Endothelial cell of umbilical vein (primary cell): ENCODE results near the gene ZHX3. TPM values are rescaled to one million over a fixed set of nuclear protein-coding genes. Genes with fewer than 3 reads are reported as not detected.

Experiments used
- BruUV-seq: library from RNA; stranded (reverse); fragments of 400-500 nt; replicated peaks from 2 replicates; lab custom pipeline; 2021; lab: Mats Ljungman, UMichigan
- CTCF ChIA-PET: fragments of 300-600, 350-600 bp; sonication (Branson Sonifier 250); formaldehyde crosslinking; loops from one replicate; lab custom pipeline; 2021; ENCODE audit warnings: antibody characterized with exemption, inconsistent platforms; lab: Charles Lee
- POLR2A ChIA-PET: fragments of 300-600, 350-600 bp; sonication (Branson Sonifier 250); formaldehyde crosslinking; loops from one replicate; lab custom pipeline; 2021; ENCODE audit warnings: antibody characterized with exemption, inconsistent platforms; lab: Charles Lee
- DNase-seq: peaks from one replicate; pipeline ENCODE4 v3.0.0-alpha.2; 2011; ENCODE audit warnings: low read depth, low spot score
- FAIRE-seq: peaks from 2 replicates; lab custom pipeline; 2011; peaks lifted over from hg19 to GRCh38; lab: Jason Lieb, UNC
- H2AFZ ChIP-seq: 2 replicates; pipeline ENCODE4 v1.6.0; 2012; ENCODE audit warnings: low read depth, low read length, control low read depth, inconsistent platforms
- H3K27ac ChIP-seq: 2 replicates; pipeline ENCODE4 v1.5.1; 2011; ENCODE audit warnings: low read depth, mild to moderate bottlenecking, control low read depth, low read length, moderate library complexity; ENCODE audit not compliant: insufficient read depth
- H3K27me3 ChIP-seq, 2 experiments: 2 replicates each; pipeline versions ENCODE4 v1.6.0 to v1.6.1; 2011; ENCODE audit warnings: low read length in 2 of 2, mixed read lengths in 1 of 2; ENCODE audit not compliant: control insufficient read depth in 2 of 2, insufficient read depth in 2 of 2
- H3K36me3 ChIP-seq, 2 experiments: 2 replicates in 1 of 2; 3 replicates in 1 of 2; pipeline ENCODE4 v1.5.1; 2011; ENCODE audit warnings: low read length in 2 of 2, mild to moderate bottlenecking in 1 of 2, moderate library complexity in 1 of 2; ENCODE audit not compliant: control insufficient read depth in 2 of 2, insufficient read depth in 2 of 2; ENCODE audit errors: extremely low read depth in 1 of 2
- H3K4me1 ChIP-seq: 3 replicates; pipeline ENCODE4 v1.5.1; 2011; ENCODE audit warnings: mild to moderate bottlenecking, low read length; ENCODE audit not compliant: control insufficient read depth, insufficient read depth; ENCODE audit errors: extremely low read depth
- H3K4me2 ChIP-seq: 2 replicates; pipeline ENCODE4 v1.6.1; 2011; ENCODE audit warnings: low read length, control low read depth, mixed read lengths; ENCODE audit not compliant: insufficient read depth
- H3K4me3 ChIP-seq, 3 experiments: fragments of 200-600 bp in 1 of 3; sonication (generic), shearing (Covaris generic) in 1 of 3; replicated peaks in 1 of 3; 2 replicates each; pipeline ENCODE4 v1.5.1; 2011 to 2016; ENCODE audit warnings: control low read depth in 3 of 3, low read length in 3 of 3, mild to moderate bottlenecking in 2 of 3, inconsistent platforms in 1 of 3, low read depth in 1 of 3, moderate library complexity in 1 of 3; ENCODE audit not compliant: insufficient read depth in 1 of 3
- H3K79me2 ChIP-seq: 2 replicates; pipeline ENCODE4 v1.6.0; 2012; ENCODE audit warnings: low read length, inconsistent platforms; ENCODE audit not compliant: control insufficient read depth, insufficient read depth
- H3K9ac ChIP-seq: replicated peaks from 2 replicates; pipeline ENCODE3; 2011; ENCODE audit warnings: low read length, control low read depth; ENCODE audit not compliant: insufficient read depth; ENCODE audit errors: extremely low read depth
- H3K9me1 ChIP-seq: replicated peaks from 3 replicates; pipeline ENCODE4 v1.6.0; 2011; ENCODE audit warnings: mild to moderate bottlenecking, low read length; ENCODE audit not compliant: control insufficient read depth, insufficient read depth; ENCODE audit errors: extremely low read depth
- H3K9me3 ChIP-seq: replicated peaks from 2 replicates; pipeline ENCODE4 v1.5.1; 2012; ENCODE audit warnings: low read length, inconsistent platforms; ENCODE audit not compliant: control insufficient read depth, insufficient read depth
- H4K20me1 ChIP-seq: replicated peaks from 2 replicates; pipeline ENCODE3; 2011; ENCODE audit warnings: mild to moderate bottlenecking, low read length; ENCODE audit not compliant: control insufficient read depth, insufficient read depth; ENCODE audit errors: extremely low read depth
- CTCF ChIP-seq, 2 donors: IDR thresholded peaks; 1 replicate in 1 of 2; 2 replicates in 1 of 2; pipeline ENCODE4 v1.5.1; 2011; ENCODE audit warnings: low read length in 2 of 2, mild to moderate bottlenecking in 2 of 2, moderate library complexity in 2 of 2, control low read depth in 1 of 2, inconsistent platforms in 1 of 2, low read depth in 1 of 2; ENCODE audit not compliant: insufficient read depth in 1 of 2; ENCODE audit errors: extremely low read depth in 1 of 2
- EZH2 ChIP-seq: IDR thresholded peaks from 2 replicates; pipeline ENCODE4 v1.6.1; 2012; ENCODE audit warnings: borderline replicate concordance, low read depth, mild to moderate bottlenecking, moderate library complexity, low read length, inconsistent platforms; ENCODE audit not compliant: severe bottlenecking
- FOS ChIP-seq: IDR thresholded peaks from 2 replicates; pipeline ENCODE4 v1.6.1; 2011; ENCODE audit warnings: mild to moderate bottlenecking, low read length, moderate library complexity, borderline replicate concordance; ENCODE audit not compliant: insufficient read depth
- GATA2 ChIP-seq: IDR thresholded peaks from 2 replicates; pipeline ENCODE4 v1.7.0; 2011; ENCODE audit warnings: low read depth, mild to moderate bottlenecking, moderate library complexity, mixed read lengths, low read length; ENCODE audit not compliant: insufficient read length, insufficient read depth
- JUN ChIP-seq: IDR thresholded peaks from 2 replicates; pipeline ENCODE4 v1.6.1; 2011; ENCODE audit warnings: borderline replicate concordance, low read depth; ENCODE audit not compliant: insufficient read length, insufficient read depth
- MYC ChIP-seq: IDR thresholded peaks from one replicate; pipeline ENCODE4 v1.6.1; 2011; ENCODE audit warnings: mild to moderate bottlenecking, low read depth, low read length
- POLR2A ChIP-seq: IDR thresholded peaks from 2 replicates; pipeline ENCODE4 v1.6.1; 2012; ENCODE audit warnings: low read depth, mild to moderate bottlenecking, control low read depth, low read length
- POLR2AphosphoS5 ChIP-seq: IDR thresholded peaks from 2 replicates; pipeline ENCODE4 v1.6.1; 2012; ENCODE audit warnings: low read depth, mild to moderate bottlenecking, control low read depth, low read length, moderate library complexity; ENCODE audit not compliant: insufficient read depth
- dilution Hi-C: fragments of 300-500 bp; cut with MboI; formaldehyde crosslinking; loops from one replicate; pipeline ENCODE4 v1.15.0; 2019; ENCODE audit warnings: low sequenced_read_pairs; ENCODE audit not compliant: extremely low pct_ligation_motif_present
- intact Hi-C: fragments of 100-400 bp; cut with micrococcal nuclease; formaldehyde crosslinking; loops from one replicate; pipeline ENCODE4 v1.10.0; 2022
- polyA plus RNA-seq, 4 experiments: library from polyadenylated mRNA; depleted of rRNA in 3 of 4; stranded (reverse) in 3 of 4; unstranded in 1 of 4; fragments of >200 nt; gene quantifications; 2 replicates each; pipeline versions ENCODE4 v1.2.1 to v1.2.3, GENCODE V29; 2011 to 2012; ENCODE audit warnings: missing spikeins in 1 of 4
- total RNA-seq: library from RNA; stranded (reverse); gene quantifications from 2 replicates; pipeline ENCODE4 v1.2.3, GENCODE V29; 2021
- TF ChIP-seq, protein P1 (sequence below): IDR thresholded peaks from 2 replicates; pipeline ENCODE4 v1.6.1; 2011; ENCODE audit not compliant: insufficient read depth, insufficient read length

ZHX3 gene
- total and polyA plus RNA-seq, 2 donors (not counting 3 experiments of a cell fraction or from before 2014, with no cell fraction given): 7.4 to 17.8 TPM

DNA sequence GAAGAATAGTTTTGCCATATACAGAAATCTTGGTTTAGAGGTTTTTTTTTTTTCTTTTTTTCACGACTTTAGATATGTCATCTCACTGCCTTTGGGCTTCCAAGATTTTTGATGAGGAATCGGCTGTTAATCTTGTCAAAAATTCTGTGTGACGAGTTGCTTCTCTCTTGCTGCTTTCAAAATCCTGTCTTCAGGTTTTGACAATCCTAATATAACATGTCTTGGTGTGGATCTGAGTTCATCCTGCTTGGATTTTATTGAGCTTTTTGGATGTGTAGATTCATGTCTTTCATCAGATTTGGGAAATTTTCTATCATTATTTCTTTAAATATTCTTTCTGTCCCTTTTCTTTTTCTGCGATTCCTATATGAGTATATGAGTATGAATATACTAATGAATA lies 119.1 kb downstream of the ZHX3 start:
- TF ChIP-seq, protein P1, sequence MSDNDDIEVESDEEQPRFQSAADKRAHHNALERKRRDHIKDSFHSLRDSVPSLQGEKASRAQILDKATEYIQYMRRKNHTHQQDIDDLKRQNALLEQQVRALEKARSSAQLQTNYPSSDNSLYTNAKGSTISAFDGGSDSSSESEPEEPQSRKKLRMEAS: no peak
- TF ChIP-seq GATA2 (no peak), EZH2 (no peak), CTCF (IDR thresholded peaks at IDR 0.05; ENCODE audit: extremely low read depth in 1 of 2, insufficient read depth in 1 of 2, low read depth in 1 of 2, low read length in 2 of 2) (no peak)
- ChIA-PET POLR2A (interaction anchor here (0.6 kb wide), 1 partner anchor 233 kb away, joined by 3 read pairs; no protein-coding TSS in a partner anchor), CTCF (interaction anchor here (2.7 kb wide), 1 partner anchor 26 kb away, joined by 11 read pairs; no protein-coding TSS in a partner anchor)
- Histone ChIP-seq H3K27me3 (no peaks in the 10 kb centered on the region), H3K4me1 (peaks cover 18% of the 10 kb centered on the region), H3K27ac (no peak overlapping the region), H4K20me1 (no peaks in the 10 kb centered on the region), H3K9me1 (no peaks in the 10 kb centered on the region), H2AFZ (no peak overlapping the region), H3K36me3 (no peaks in the 10 kb centered on the region), H3K9me3 (no peaks in the 10 kb centered on the region), H3K9ac (no peak overlapping the region), H3K4me3 (no peak overlapping the region), H3K4me2 (no peak overlapping the region), H3K79me2 (no peaks in the 10 kb centered on the region)
- DNase-seq: no peak
- intact Hi-C loops (no loop called here), dilution Hi-C loops (no loop called here)
- FAIRE-seq: no peak
- no TSS peak for BruUV-seq

DNA sequence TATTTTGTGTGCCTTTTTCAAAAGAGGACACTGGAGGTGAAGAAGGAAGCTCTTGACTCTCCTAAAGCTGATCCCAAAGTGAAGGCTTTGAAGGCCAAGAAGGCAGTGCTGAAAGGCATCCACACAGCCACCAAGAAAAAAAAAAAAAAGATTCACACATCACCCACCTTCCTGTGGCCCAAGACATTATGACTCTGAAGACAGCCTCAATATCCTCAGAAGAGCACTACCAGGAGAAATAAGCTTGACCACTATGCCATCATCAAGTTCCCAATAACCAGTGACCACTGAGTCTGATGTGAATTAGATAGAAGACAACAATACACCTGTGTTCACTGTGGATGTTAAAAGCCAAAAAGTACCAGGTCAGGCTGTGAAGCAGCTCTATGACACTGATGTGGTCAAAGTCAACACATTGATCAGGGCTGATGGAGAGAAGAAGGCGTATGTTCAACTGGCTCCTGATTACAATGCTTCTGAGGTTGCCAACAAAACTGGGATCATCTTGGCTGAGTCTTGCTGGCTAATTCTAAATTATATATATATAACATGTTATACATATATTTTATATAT lies 120.8 kb downstream of the ZHX3 start:
- ChIA-PET POLR2A (no interaction called here), CTCF (interaction anchor here (2.0 kb wide), 1 partner anchor 24 kb away, joined by 6 read pairs; no protein-coding TSS in a partner anchor)
- DNase-seq (no peak), FAIRE-seq (no peak)
- Histone ChIP-seq H3K4me2 (no peak overlapping the region), H3K4me3 (no peak overlapping the region), H3K9ac (no peak overlapping the region), H3K9me3 (no peaks in the 10 kb centered on the region), H3K27me3 (no peaks in the 10 kb centered on the region), H3K27ac (no peak overlapping the region), H3K36me3 (no peaks in the 10 kb centered on the region), H4K20me1 (no peaks in the 10 kb centered on the region), H2AFZ (no peak overlapping the region), H3K4me1 (peaks cover 18% of the 10 kb centered on the region), H3K79me2 (no peaks in the 10 kb centered on the region), H3K9me1 (no peaks in the 10 kb centered on the region)
- TF ChIP-seq, protein P1: no peak
- TF ChIP-seq EZH2 (no peak), JUN (no peak), POLR2A (no peak), GATA2 (no peak), MYC (no peak), POLR2AphosphoS5 (no peak), CTCF (IDR thresholded peaks at IDR 0.05; ENCODE audit: extremely low read depth in 1 of 2, insufficient read depth in 1 of 2, low read depth in 1 of 2, low read length in 2 of 2) (no peak), FOS (no peak)
- dilution Hi-C loops (no loop called here), intact Hi-C loops (no loop called here)
- BruUV-seq: no TSS peak
